HCT116 (cell line): Measurements from ENCODE around the gene ZBTB24. TPM values are rescaled to one million over a fixed set of nuclear protein-coding genes. Genes with fewer than 3 reads are reported as not detected.

ENCODE experiments used
- ATAC-seq: fragments of 200-7000 bp; cut with Tn5 transposase; 2 replicates; pipeline ENCODE4 v1.9.1; 2020; ENCODE audit warnings: mild to moderate bottlenecking, moderate library complexity
- BruUV-seq: library from RNA; stranded (reverse); fragments of 400-500 nt; replicated peaks from 2 replicates; lab custom pipeline; 2021; lab: Mats Ljungman, UMichigan
- CTCF ChIA-PET: fragments of 300-600 bp; sonication (Branson Sonifier 250); formaldehyde crosslinking; loops from one replicate; lab custom pipeline; 2021; ENCODE audit warnings: antibody characterized with exemption; lab: Charles Lee
- POLR2A ChIA-PET: fragments of 300-600, 350-600 bp; sonication (Branson Sonifier 250); formaldehyde crosslinking; loops from one replicate; lab custom pipeline; 2021; ENCODE audit warnings: antibody characterized with exemption; lab: Charles Lee
- RAD21 ChIA-PET, 2 experiments: fragments of 300-600 bp; sonication (Branson Sonifier 250); formaldehyde crosslinking; loops; one replicate each; lab custom pipeline; 2023; ENCODE audit warnings: low total read pairs in 2 of 2; ENCODE audit not compliant: uncharacterized antibody in 2 of 2, unreplicated experiment in 2 of 2, low non-redundant PET in 1 of 2; lab: Charles Lee
- DNase-seq: peaks from one replicate; pipeline ENCODE4 v3.0.0-alpha.2; 2010; ENCODE audit warnings: low read depth, low spot score
- H2AFZ ChIP-seq: fragments of 200-600 bp; shearing (Covaris generic), sonication (generic); 2 replicates; pipeline ENCODE4 v1.6.1; 2017; ENCODE audit warnings: low read depth, mixed run types, mixed read lengths, antibody characterized with exemption, low read length; ENCODE audit not compliant: poor library complexity, severe bottlenecking
- H3K27ac ChIP-seq: 2 replicates; pipeline ENCODE4 v1.5.1; 2012; ENCODE audit warnings: low read depth, low read length
- H3K27me3 ChIP-seq: fragments of 200-600 bp; sonication (generic); 2 replicates; pipeline ENCODE4 v1.6.1; 2016; ENCODE audit warnings: mixed run types, low read length, mixed read lengths; ENCODE audit not compliant: insufficient read depth
- H3K36me3 ChIP-seq, 2 experiments: fragments of 200-500 bp in 1 of 2; fragments of 200-600 bp in 1 of 2; sonication (Bioruptor generic) in 1 of 2; sonication (generic) in 1 of 2; 2 replicates each; pipeline versions ENCODE4 v1.5.1 to v1.6.1; 2014 to 2016; ENCODE audit warnings: low read length in 2 of 2, inconsistent platforms in 1 of 2, mixed read lengths in 1 of 2, mixed run types in 1 of 2; ENCODE audit not compliant: insufficient read depth in 2 of 2, control insufficient read depth in 1 of 2
- H3K4me1 ChIP-seq, 2 experiments: fragments of 200-600 bp in 1 of 2; sonication (generic) in 1 of 2; 2 replicates each; pipeline versions ENCODE4 v1.5.1 to v1.6.1; 2012 to 2017; ENCODE audit warnings: low read length in 2 of 2, inconsistent platforms in 1 of 2, mild to moderate bottlenecking in 1 of 2, mixed read lengths in 1 of 2, mixed run types in 1 of 2, moderate library complexity in 1 of 2; ENCODE audit not compliant: insufficient read depth in 2 of 2, control insufficient read depth in 1 of 2
- H3K4me2 ChIP-seq: fragments of 200-600 bp; sonication (generic); 2 replicates; pipeline ENCODE4 v1.6.1; 2017; ENCODE audit warnings: mixed run types, low read length, mixed read lengths
- H3K4me3 ChIP-seq, 2 experiments: fragments of 200-600 bp in 1 of 2; sonication (generic) in 1 of 2; replicated peaks in 1 of 2; 2 replicates each; pipeline ENCODE4 v1.5.1; 2011 to 2016; ENCODE audit warnings: low read length in 2 of 2, control low read depth in 1 of 2, low read depth in 1 of 2, mild to moderate bottlenecking in 1 of 2, mixed read lengths in 1 of 2, mixed run types in 1 of 2
- H3K79me2 ChIP-seq: fragments of 200-600 bp; sonication (generic); 2 replicates; pipeline ENCODE4 v1.6.1; 2017; ENCODE audit warnings: mild to moderate bottlenecking, mixed run types, low read length, moderate library complexity, mixed read lengths; ENCODE audit not compliant: insufficient read depth
- H3K9ac ChIP-seq: fragments of 200-600 bp; sonication (generic); 2 replicates; pipeline ENCODE4 v1.6.1; 2016; ENCODE audit warnings: low read length, mixed read lengths
- H3K9me2 ChIP-seq: fragments of 200-600 bp; sonication (generic), shearing (Covaris generic); 2 replicates; pipeline ENCODE4 v1.6.1; 2017; ENCODE audit warnings: mixed run types, mild to moderate bottlenecking, moderate library complexity; ENCODE audit not compliant: insufficient read depth
- H3K9me3 ChIP-seq, 2 experiments: fragments of 200-500 bp in 1 of 2; fragments of 200-600 bp in 1 of 2; sonication (Bioruptor generic) in 1 of 2; sonication (generic) in 1 of 2; 2 replicates each; pipeline ENCODE4 v1.6.1; 2014 to 2017; ENCODE audit warnings: low read length in 2 of 2, mixed read lengths in 2 of 2, inconsistent platforms in 1 of 2, low read depth in 1 of 2, mild to moderate bottlenecking in 1 of 2, mixed run types in 1 of 2, moderate library complexity in 1 of 2; ENCODE audit not compliant: control insufficient read depth in 1 of 2, insufficient read depth in 1 of 2
- H4K20me1 ChIP-seq: fragments of 200-600 bp; sonication (generic), shearing (Covaris generic); 2 replicates; pipeline ENCODE4 v1.6.1; 2017; ENCODE audit warnings: mixed run types, mild to moderate bottlenecking, moderate library complexity; ENCODE audit not compliant: insufficient read depth
- CBX3 ChIP-seq: IDR thresholded peaks from 2 replicates; pipeline ENCODE4 v1.6.1; 2012; ENCODE audit warnings: low read depth
- CEBPB ChIP-seq: IDR thresholded peaks from 2 replicates; pipeline ENCODE4 v1.6.1; 2012; ENCODE audit warnings: low read depth
- EGR1 ChIP-seq: IDR thresholded peaks from 2 replicates; pipeline ENCODE4 v1.6.1; 2012; ENCODE audit warnings: low read depth
- FOSL1 ChIP-seq: IDR thresholded peaks from 2 replicates; pipeline ENCODE4 v1.6.1; 2012; ENCODE audit warnings: low read depth
- POLR2AphosphoS5 ChIP-seq: IDR thresholded peaks from 2 replicates; pipeline ENCODE4 v1.6.1; 2011; ENCODE audit warnings: mild to moderate bottlenecking, low read depth, low read length, moderate library complexity
- RAD21 ChIP-seq: IDR thresholded peaks from 2 replicates; pipeline ENCODE4 v1.6.1; 2012; ENCODE audit warnings: low read depth, mild to moderate bottlenecking
- SRF ChIP-seq: IDR thresholded peaks from 2 replicates; pipeline ENCODE4 v1.6.1; 2012; ENCODE audit warnings: low read depth
- ZFX ChIP-seq: fragments of 450-650 bp; IDR thresholded peaks from 2 replicates; pipeline ENCODE4 v1.6.1; 2017
- ZNF274 ChIP-seq: fragments of 200-500 bp; sonication (Bioruptor generic); IDR thresholded peaks from 2 replicates; pipeline ENCODE4 v1.6.1; 2014; ENCODE audit warnings: mild to moderate bottlenecking, low read depth, low read length, inconsistent platforms
- intact Hi-C: fragments of 100-400 bp; cut with micrococcal nuclease; formaldehyde crosslinking; loops from 2 replicates; pipeline ENCODE4 v1.10.0; 2022
- total RNA-seq: library from RNA; stranded (reverse); gene quantifications from one replicate; pipeline ENCODE4 v1.2.1, GENCODE V29; 2021; ENCODE audit not compliant: unreplicated experiment

The ZBTB24 gene
- total RNA-seq, 1 experiment from 2014 or later = 11.3 TPM

DNA sequence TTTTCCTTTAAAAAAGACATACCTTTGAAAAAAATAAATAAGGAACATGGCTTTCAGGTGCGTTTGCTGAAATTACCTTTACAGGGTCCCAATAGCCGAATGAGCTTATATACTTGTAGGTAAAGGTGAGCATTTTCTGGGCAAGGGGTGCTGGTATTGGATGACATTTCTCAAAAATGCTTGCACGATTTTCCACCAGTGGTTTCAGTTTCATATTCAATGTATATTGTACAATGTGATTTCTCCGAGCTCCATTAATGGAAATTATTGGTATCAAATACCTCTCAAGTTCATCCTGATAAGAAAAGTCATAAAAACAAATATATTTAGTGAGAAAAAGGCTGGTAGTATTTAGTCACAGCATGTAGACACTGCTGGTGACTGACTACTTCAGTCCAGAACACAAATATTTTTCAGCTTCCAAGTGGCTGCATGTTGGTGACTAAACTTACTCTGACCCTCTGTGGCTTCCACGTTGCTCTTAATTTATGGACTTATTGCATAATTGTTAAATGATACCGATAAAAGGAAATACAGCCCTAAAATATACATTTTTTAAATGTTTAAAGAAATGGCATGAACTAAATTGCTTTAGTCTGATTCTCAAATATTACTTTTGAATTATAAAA, 32.9 kb upstream of the ZBTB24 start:
- no peak overlapping the region for H3K27ac ChIP-seq
- peaks cover 0 to 3% of the 10 kb centered on the region in 2 experiments; a peak in 1 of 4 replicates for H3K4me1 ChIP-seq
- no peaks in the 10 kb centered on the region for H3K36me3 ChIP-seq
- H3K4me3 ChIP-seq = no peak overlapping the region
- no peaks in the 10 kb centered on the region for H4K20me1 ChIP-seq
- H3K4me2 ChIP-seq = no peak overlapping the region
- no peak overlapping the region for H2AFZ ChIP-seq
- H3K9me2 ChIP-seq = no peaks in the 10 kb centered on the region; the same call in 1 of the 2 replicates
- no peaks in the 10 kb centered on the region for H3K79me2 ChIP-seq
- H3K27me3 ChIP-seq = no peaks in the 10 kb centered on the region
- ChIA-PET CTCF (no interaction called here), RAD21 (interaction anchor here in 1 of 2 experiments (0.5 kb wide), 1 partner anchor 541 kb away, joined by 6 read pairs; no protein-coding TSS in a partner anchor)
- DNase-seq = no peak
- H3K9ac ChIP-seq = no peak overlapping the region
- no TSS peak for BruUV-seq
- intact Hi-C loops = no loop called here
- no peak for ATAC-seq
- TF ChIP-seq CEBPB (no peak), ZNF274 (no peak), EGR1 (no peak), SRF (no peak), ZFX (no peak), FOSL1 (no peak), CBX3 (no peak)
- TF ChIP-seq, all 23 proteins: peak for 0
- no peaks in the 10 kb centered on the region for H3K9me3 ChIP-seq
- POLR2A ChIA-PET = no interaction called here

DNA sequence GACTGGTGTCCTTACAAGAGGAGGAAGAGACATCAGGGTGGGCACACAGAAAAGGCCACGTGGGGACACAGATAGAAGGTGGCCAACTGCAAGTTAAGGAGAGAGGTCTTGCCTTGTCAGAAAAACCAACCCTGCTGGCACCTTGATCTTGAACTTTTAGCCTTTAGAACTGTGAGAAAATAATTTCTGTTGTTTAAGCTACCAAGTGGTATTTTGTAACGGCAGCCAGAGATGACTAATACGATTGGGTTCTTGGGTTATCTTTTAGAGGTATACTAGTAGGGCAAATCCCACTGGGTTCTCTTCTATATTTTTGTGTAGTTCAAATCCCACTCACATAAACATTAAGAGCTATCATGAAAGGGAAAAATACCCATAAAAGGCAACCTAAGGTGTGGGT, 31.9 kb upstream of the ZBTB24 start:
- no TSS peak for BruUV-seq
- intact Hi-C loops = no loop called here
- ChIA-PET POLR2A (no interaction called here), RAD21 (no interaction called here), CTCF (no interaction called here)
- H3K27me3 ChIP-seq = no peaks in the 10 kb centered on the region
- H3K9ac ChIP-seq = no peak overlapping the region
- peaks cover 0 to 3% of the 10 kb centered on the region in 2 experiments; a peak in 1 of 4 replicates for H3K4me1 ChIP-seq
- ATAC-seq (no peak), DNase-seq (no peak)
- H3K36me3 ChIP-seq = no peaks in the 10 kb centered on the region
- H3K27ac ChIP-seq = no peak overlapping the region
- no peak overlapping the region for H3K4me2 ChIP-seq
- H3K79me2 ChIP-seq = no peaks in the 10 kb centered on the region
- H3K9me3 ChIP-seq = no peaks in the 10 kb centered on the region
- H3K9me2 ChIP-seq = no peaks in the 10 kb centered on the region; the same call in 1 of the 2 replicates
- H3K4me3 ChIP-seq = no peak overlapping the region
- TF ChIP-seq POLR2AphosphoS5 = no peak
- no peak for TF ChIP-seq RAD21
- H2AFZ ChIP-seq = no peak overlapping the region
- no peaks in the 10 kb centered on the region for H4K20me1 ChIP-seq
